RPMI7951 (cell line): Measurements from ENCODE around the gene TAF13. TPM values are rescaled to one million over a fixed set of nuclear protein-coding genes. Genes with fewer than 3 reads are reported as not detected.
"Not testable (repeated sequence)": the region's sequence is repeated elsewhere in the genome, so short reads cannot be mapped to it uniquely, and the experiment has no call there.

ENCODE experiments used
- DNase-seq: peaks from one replicate; pipeline ENCODE4 v3.0.0-alpha.2; 2012; ENCODE audit warnings: low read depth
- total RNA-seq: library from RNA; depleted of rRNA; stranded (reverse); fragments of >200 nt; shearing (Covaris generic); gene quantifications from 2 replicates; pipeline ENCODE4 v1.2.3, GENCODE V29; 2014

The TAF13 gene
- total RNA-seq, 1 experiment from 2014 or later: 55.9 TPM

- no peak for DNase-seq
Observed at GRCh38 chr1:109091839-109092193, 16.0 kb upstream of the TAF13 start.

DNA sequence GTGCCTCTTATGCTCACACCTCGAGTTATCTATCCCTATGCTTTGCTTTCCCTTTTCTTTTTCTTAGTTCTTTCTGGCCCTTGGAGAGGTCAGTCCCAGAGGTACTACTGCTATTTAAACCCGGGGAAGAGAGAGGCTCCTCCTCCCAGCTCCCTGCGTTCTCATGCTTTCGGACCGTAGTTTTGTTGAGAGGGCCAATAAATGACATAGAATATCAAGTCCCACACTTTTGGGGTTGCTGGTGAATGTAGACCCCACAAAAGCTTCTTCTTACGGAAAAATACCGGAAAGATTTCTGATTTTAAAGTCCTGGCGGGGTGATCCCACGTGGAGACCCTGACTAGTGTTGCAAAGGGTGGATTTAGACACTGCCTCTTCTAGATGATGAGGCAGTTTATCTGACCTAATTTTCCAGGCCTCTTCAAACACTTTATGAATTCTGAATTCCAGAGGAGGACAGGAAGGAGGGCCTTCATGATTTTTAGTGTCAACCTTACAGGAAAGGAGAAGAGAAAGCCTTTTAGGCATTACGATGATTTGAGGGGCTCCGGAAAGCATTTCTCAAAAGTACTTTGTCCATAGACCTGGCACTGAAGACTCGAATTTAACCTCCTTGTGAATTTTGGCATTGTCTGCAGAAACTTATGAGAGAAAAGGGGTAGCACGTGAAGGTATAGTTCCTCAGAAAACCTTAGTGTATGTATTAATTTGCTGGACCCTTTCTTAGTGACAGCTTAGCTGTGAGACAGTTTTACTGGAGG lies 15.5 kb upstream of the TAF13 start:
- peak; percentile 57 for DNase-seq

DNA sequence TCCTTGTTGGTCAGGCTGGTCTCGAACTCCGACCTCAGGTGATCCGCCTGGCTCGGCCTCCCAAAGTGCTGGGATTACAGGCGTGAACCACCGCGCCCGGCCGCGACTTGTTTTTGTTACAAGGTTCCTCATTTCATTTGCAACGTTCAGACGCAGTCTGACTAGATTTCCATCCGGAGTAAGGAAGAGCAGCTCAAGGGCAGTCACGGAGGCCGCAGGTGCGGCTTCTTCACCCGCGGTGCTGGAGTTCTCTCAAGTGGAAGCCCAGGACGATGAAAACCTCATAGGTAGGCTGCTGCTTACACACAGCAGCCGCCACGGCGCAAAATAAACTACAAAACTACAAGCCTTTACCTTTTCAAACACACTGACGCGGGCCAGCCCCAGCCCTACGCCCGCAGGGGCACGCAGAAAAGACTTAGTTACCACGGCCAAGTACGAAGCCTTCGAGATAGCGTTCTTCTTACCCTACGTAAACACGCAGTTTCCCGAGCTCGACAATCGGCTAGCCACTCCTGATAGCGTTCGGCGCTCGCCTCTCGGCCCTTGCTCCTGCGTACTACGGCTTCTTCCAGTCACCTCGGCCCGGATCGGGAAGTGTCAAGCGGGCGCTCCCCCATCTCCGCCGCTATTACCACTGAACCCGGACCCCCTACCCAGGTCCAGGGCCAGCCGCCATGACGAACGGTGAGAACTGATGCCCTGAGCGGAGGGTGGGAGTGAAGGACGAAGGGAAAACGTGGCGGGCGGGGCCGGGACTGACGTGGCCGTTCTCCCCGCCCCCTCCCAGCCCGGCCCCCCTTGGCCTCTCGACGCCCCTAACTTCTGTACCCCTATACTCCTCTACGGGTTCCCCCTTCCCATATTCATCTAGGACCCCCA lies 14.6 kb upstream of the TAF13 start, which contains the start of gene TMEM167B:
Gene TMEM167B (plus strand): TSS at position 569 of the 882 bp plus-strand sequence. CDS start 109 bp downstream, at position 678.
- DNase-seq: peak; percentile 93

- peak; percentile 88 for DNase-seq
Observed at GRCh38 chr1:109089242-109090015, 13.6 kb upstream of the TAF13 start.

DNA sequence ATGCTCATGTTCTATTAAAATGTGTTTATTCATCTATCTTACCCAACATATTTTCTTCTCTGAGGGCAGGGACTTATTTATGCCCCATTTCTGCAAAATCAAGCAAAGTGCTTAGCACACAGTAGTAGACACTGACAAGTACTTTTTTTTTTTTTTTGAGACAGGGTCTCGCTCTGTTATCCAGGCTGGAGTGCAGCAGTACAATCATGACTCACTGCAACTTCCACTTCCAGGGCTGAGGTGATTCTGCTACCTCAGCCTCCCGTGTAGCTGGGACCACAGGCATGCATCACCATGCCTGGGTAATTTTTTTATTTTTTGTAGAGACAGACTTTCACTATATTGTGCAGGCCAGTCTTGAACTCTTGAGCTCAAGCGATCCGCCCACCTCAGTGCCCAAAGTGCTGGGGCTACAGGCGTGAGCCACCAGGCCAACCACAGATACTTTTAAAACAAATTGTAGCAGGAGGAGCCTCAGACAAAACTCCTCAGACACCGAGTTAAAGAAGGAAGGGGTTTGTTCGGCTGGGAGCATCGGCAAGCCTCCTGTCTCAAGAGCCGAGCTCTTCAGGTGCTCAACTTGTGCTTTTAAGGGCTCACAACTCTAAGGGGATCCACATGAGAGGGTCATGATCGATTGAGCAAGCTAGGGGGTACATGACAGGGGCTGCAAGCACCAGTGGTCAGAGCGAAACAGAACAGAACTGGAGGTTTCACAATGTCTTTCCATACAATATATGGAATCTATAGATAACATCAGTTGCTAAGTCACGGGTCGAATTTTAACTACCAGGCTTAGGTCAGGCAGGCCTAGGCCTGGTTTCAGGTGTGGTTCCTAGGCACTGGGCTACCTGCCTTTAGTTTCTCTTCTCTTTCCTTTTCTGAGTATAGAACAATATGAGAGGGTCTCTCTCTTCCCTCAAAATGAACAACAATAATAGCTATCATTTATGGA lies 9.0 kb upstream of the TAF13 start:
- no peak for DNase-seq

GRCh38 chr1:109083923-109084322 lies 8.1 kb upstream of the TAF13 start:
- DNase-seq: peak; percentile 64

DNA sequence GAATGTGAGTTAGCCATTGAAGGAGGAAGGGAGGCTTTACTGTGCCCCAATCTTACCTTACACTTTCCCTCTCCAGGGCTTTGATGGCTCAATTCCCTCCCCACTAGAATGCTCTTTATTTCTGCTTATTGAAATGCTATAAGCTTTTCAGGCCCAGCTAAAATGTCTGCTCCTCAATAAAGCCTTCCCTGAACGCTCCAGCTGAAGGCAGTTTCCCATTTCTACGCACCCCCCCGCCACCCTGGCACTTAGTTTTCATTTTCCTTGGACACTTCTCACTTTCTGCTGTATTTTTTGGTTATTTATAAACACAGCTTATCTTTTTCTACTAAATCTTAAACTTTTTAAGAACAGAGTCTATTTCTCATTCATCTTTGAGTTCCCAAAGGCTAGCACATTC lies 7.7 kb upstream of the TAF13 start:
- no peak for DNase-seq

DNA sequence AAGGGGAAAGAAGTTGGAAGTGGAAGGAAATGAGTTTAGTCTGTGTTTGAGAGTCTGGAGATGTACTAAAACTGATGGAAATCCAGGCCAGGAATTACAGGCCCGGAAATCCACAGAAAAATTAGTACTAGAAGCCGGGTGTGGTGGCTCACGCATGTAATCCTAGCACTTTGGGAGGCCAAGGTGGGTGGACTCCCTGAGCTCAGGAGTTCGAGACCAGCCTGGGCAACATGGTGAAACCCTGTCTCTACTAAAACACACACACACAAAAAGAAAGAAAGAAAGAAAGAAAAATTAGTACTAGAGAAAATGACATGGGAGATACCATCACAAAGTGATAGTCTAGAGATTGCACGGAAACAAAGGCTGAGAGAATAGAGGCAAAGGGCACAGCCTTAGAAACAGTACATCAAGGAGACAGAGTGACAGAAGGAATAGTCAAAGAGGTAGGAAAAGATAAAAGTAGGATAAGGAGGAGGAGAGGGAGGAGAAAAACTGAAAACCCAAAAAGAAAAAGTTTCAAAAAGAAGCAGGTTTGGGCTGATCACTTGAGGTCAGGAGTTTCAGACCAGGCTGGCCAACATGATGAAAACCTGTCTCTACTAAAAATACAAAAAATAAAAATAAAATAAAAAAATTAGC lies 4.8 kb upstream of the TAF13 start:
- no peak for DNase-seq

DNA sequence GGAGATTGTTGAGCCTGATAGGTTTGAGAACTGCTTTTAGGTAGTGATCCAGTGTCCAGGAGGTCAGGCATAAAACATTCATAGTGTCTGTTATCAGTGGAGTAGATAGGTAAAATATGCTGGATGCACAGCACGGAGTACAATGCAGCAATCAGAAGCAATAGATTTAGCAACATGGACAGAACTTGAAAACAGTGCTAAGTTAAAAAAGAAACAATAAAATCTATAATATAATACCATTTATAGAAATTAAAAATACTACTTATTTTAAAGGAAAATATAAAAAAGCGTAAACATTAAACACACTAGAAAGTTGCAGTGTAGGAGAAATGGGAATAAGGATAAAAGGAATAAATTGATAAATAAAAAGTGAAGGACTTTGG lies 3.4 kb upstream of the TAF13 start:
- no peak for DNase-seq

DNA sequence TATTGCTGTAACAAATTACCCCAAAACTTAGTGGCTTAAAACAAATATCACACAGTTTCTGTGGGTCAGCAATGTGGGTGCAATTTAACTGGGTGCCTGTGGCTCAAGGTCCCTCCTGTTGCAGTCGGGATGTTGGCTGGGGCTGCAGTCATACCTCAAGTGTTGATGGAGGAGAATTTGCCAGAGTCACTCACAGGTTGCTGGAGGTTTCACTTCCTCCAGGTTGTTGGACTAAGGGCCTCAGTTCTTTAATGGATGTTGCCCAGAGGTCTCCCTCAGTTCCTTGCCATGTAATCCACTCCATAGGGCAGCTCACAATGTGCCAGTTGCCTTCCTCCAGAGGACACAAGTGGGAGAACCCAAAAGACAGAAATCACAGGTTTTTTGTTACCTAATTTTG lies 2.5 kb upstream of the TAF13 start:
- DNase-seq: no peak

DNA sequence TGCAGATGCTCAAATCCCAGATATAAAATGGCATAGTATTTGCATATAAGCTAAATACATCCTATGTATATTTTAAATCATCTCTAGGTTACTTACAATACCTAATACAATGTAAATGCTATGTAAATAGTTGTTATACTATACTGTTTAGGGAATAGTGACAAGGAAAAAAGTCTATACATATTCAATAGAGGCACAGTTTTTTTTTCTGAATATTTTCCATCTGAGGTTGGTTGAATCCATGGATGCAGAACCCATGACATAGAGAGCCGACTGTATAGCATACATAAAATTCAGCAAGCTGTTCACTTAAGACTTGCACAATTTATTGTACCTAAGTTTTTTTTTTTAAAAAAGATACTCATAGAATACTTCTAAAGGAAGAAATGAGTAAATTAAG lies 6.5 kb downstream of the TAF13 start:
- no peak for DNase-seq

DNA sequence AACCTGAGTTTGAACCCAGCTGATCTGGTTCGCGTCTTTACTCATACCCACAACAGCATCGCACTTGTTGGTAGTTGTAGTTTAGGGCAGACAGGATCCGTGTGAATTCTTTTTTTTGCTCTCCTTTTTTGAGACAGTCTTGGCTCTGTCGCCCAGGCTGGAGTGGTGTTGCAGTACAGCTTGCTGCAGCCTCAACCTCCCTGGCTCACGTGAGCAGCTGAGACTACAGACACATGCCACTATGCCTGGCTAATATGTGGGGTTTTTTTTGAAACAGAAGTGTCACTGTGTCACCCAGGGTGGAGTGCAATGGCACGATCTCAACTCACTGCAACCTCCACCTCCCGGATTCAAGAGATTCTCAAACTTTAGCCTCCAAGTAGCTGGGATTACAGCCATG lies 7.9 kb downstream of the TAF13 start:
- DNase-seq: no peak

DNA sequence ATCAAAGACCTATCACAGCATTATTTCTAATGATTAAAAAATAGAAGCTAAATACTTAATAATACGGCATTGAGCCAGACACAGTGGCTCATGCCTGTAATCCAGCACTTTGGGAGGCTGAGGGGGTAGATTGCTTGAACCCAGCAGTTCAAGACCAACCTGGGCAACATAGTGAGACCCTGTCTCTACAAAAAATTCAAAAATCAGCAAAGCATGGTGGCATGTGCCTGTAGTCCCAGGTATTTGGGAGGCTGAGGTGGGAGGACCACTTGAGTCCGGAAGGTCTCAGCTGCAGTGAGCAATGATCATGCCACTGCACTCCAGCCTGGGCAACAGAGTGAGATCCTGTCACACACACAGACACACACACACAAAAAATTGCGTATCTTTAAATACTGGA lies 10.7 kb downstream of the TAF13 start:
- no peak for DNase-seq

DNA sequence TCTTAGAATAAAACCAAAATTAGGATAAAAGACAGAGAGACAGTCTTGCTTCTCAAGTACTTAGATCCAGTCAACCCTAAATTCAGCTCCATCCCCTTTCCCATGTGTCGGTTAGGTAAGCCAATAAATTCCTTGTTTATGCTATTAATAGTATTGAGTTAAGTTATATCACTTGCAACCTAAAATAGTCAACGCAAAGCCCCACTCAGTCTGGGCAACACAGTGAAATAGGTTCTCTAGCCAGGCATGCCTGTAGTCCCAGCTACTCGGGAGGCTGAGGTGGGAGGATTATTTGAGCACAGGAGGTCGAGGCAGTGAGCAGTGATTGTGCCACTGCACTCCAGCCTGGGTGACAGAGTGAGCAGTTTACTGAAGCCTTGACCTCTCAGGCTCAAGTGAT lies 14.6 kb downstream of the TAF13 start:
- no peak for DNase-seq

GRCh38 chr1:109060707-109061106 lies 15.1 kb downstream of the TAF13 start:
- DNase-seq: no peak

DNA sequence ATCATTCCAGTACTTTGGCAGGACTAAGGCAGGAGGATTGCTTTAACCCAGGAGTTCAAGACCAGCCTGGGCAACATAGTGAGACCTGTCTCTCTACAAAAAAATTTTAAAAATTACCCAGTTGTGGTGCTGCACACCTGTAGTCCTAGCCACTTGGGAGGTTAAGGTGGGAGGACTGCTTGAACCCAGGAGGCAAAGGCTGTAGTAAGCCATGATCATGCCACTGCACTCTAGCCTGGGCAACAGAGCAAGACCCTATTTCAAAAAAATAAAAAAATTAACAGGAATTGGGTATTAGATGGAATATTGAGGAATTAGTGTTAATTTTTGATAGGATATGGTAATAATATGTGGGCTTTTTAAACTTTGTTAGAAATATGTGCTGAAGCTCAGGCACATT lies 16.8 kb downstream of the TAF13 start:
- no peak for DNase-seq

- DNase-seq: no peak
Observed at GRCh38 chr1:109056064-109056463, 19.7 kb downstream of the TAF13 start.

DNA sequence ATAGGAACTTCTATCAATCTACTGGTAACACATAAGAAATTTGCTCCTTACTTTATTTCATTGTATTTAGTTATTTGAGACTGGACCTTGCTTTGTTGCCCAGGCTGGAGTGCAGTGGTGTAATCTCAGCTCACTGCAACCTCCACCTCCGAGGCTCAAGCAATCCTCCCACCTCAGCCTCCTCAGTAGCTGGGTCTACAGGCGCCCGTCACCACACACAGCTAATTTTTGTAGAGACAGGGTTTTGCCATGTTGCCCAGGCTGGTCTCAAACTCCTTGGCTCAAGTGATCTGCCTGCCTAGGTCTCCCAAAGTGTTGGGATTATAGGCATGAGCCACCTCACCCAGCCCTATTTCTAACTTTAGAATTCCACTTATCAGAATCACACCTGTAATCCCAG lies 23.7 kb downstream of the TAF13 start:
- DNase-seq: not testable (repeated sequence)

- DNase-seq: no peak
Observed at GRCh38 chr1:109050228-109050995, 25.4 kb downstream of the TAF13 start.

DNA sequence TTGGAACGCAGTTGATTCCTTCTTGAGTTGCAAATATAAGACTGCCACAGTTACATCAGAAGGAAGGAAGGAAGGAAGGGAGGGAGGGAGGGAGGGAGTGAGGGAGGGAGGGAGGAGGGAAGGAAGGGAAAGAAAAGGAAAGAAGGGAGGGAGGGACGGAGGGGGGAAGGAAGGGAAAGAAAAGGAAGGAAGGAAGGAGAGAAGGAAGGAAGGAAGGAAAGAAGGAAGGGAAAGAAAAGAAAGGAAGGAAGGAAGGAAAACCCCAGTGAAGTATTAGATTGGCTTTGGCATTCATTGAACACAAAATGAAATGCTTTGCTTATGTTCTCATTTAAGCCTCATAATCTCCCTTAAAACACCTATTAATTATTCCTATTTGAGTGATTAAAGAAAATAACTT lies 27.5 kb downstream of the TAF13 start:
- no peak for DNase-seq
